Measurements from ENCODE around the gene ORAI3.

ORAI3 gene

GRCh38 chr16:30998852-30999761, 50.2 kb downstream of the ORAI3 start:
- H3K79me2 ChIP-seq, result no peaks in the 10 kb centered on the region
- no peaks in the 10 kb centered on the region for H3K36me3 ChIP-seq (ENCODE audit: control insufficient read depth, insufficient read depth, low read length)
- peak overlapping the region; percentile 60 for H2AFZ ChIP-seq
- no peak overlapping the region for H3K9ac ChIP-seq
- TF ChIP-seq CTCF (IDR thresholded peaks at IDR 0.05), result no peak
- H3K27ac ChIP-seq, result peak overlapping the region; percentile 39
- no peaks in the 10 kb centered on the region for H3K27me3 ChIP-seq (ENCODE audit: control insufficient read depth, insufficient read depth, low read length)
- no peak overlapping the region for H3K4me2 ChIP-seq (ENCODE audit: low read length)
- peaks cover 14% of the 10 kb centered on the region for H3K4me1 ChIP-seq
- H3K4me3 ChIP-seq (ENCODE audit: low read depth, low read length), result no peak overlapping the region
- H3K9me3 ChIP-seq (ENCODE audit: control insufficient read depth, low read length), result no peaks in the 10 kb centered on the region

- Histone ChIP-seq H3K4me2 (ENCODE audit: low read length) (no peak overlapping the region), H3K4me3 (ENCODE audit: low read depth, low read length) (no peak overlapping the region), H3K9ac (no peak overlapping the region), H3K36me3 (ENCODE audit: control insufficient read depth, insufficient read depth, low read length) (no peaks in the 10 kb centered on the region), H3K79me2 (no peaks in the 10 kb centered on the region), H3K27ac (no peak overlapping the region), H3K27me3 (ENCODE audit: control insufficient read depth, insufficient read depth, low read length) (no peaks in the 10 kb centered on the region), H3K9me3 (ENCODE audit: control insufficient read depth, low read length) (no peaks in the 10 kb centered on the region), H2AFZ (no peak overlapping the region), H3K4me1 (peaks cover 14% of the 10 kb centered on the region)
- TF ChIP-seq CTCF (IDR thresholded peaks at IDR 0.05), result no peak
These were observed 52.0 kb downstream of the ORAI3 start for GRCh38 chr16:31000671-31001382.

GRCh38 chr16:31001507-31002249, 52.8 kb downstream of the ORAI3 start:
- peak overlapping the region; percentile 72 for H2AFZ ChIP-seq
- TF ChIP-seq CTCF (IDR thresholded peaks at IDR 0.05), result no peak

GRCh38 chr16:31002250-31002700, 53.4 kb downstream of the ORAI3 start:
- Histone ChIP-seq H3K27me3 (ENCODE audit: control insufficient read depth, insufficient read depth, low read length) (no peaks in the 10 kb centered on the region), H3K36me3 (ENCODE audit: control insufficient read depth, insufficient read depth, low read length) (no peaks in the 10 kb centered on the region), H3K79me2 (no peaks in the 10 kb centered on the region), H2AFZ (peak overlapping the region; percentile 72), H3K27ac (peak overlapping the region; percentile 47), H3K9ac (no peak overlapping the region), H3K9me3 (ENCODE audit: control insufficient read depth, low read length) (no peaks in the 10 kb centered on the region), H3K4me2 (ENCODE audit: low read length) (no peak overlapping the region), H3K4me1 (peaks cover 12% of the 10 kb centered on the region), H3K4me3 (ENCODE audit: low read depth, low read length) (no peak overlapping the region)
- TF ChIP-seq CTCF (IDR thresholded peaks at IDR 0.05), result no peak

More at GRCh38 chr16:31001507-31002249, 52.8 kb downstream of the ORAI3 start:
- no peak overlapping the region for H3K4me3 ChIP-seq (ENCODE audit: low read depth, low read length)
- H3K27ac ChIP-seq, result peak overlapping the region; percentile 47
- no peak overlapping the region for H3K9ac ChIP-seq
- H3K9me3 ChIP-seq (ENCODE audit: control insufficient read depth, low read length), result no peaks in the 10 kb centered on the region
- peaks cover 14% of the 10 kb centered on the region for H3K4me1 ChIP-seq
- no peak overlapping the region for H3K4me2 ChIP-seq (ENCODE audit: low read length)
- H3K36me3 ChIP-seq (ENCODE audit: control insufficient read depth, insufficient read depth, low read length), result no peaks in the 10 kb centered on the region
- no peaks in the 10 kb centered on the region for H3K79me2 ChIP-seq
- no peaks in the 10 kb centered on the region for H3K27me3 ChIP-seq (ENCODE audit: control insufficient read depth, insufficient read depth, low read length)
